HS-5 (cell line): ENCODE results near the gene DNAJC12.
"Not testable (repeated sequence)": the region's sequence is repeated elsewhere in the genome, so short reads cannot be mapped to it uniquely, and the experiment has no call there.

Experiments used
- DNase-seq: peaks from one replicate; pipeline ENCODE4 v3.0.0-alpha.2; 2012; ENCODE audit warnings: low read depth

Gene DNAJC12

GRCh38 chr10:67837541-67838314 lies at the start of gene DNAJC12:
DNAJC12 (minus strand) TSS chr10:67838188; CDS start chr10:67838011, 177 bp downstream.
- DNase-seq, result no peak

- peak; percentile 22 for DNase-seq
These were observed 47.1 kb upstream of the DNAJC12 start for GRCh38 chr10:67884842-67885670.

- DNase-seq, result peak; percentile 65
These were observed 46.4 kb upstream of the DNAJC12 start, which contains the start of gene SIRT1 for GRCh38 chr10:67884313-67884841. SIRT1 (plus strand) TSS chr10:67884656; CDS start chr10:67884722, 66 bp downstream.

DNA sequence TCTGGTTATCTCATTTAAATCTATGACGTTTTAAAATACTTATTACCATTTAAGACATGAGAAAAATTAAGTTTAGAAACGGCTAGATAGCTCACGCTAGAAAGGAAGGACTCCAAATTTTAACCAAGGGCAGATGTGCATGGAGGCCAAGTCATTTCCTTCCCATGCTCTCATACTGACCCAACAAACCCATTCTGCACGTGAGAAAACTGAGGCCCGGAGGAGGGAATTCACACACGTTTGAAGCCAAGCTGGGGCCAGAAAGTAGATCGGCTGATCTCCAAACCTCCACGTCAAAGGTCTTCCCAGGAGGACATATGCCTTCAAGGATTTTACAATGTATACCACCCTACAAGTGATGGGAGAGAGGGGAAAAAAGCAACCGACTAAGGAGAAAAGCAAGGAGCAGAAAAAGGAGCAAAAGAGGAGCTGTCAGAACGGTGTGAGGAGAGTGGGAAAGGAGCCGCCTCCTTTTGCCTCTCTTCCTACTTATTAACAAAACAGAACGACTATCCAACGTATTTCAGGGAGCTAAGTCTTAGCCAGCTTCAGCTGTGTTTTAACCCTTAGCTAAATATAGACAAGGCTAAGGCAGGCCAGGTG lies 45.8 kb upstream of the DNAJC12 start:
- DNase-seq, result no peak

GRCh38 chr10:67878133-67878532 lies 40.1 kb upstream of the DNAJC12 start:
- no peak for DNase-seq

GRCh38 chr10:67877421-67877820 lies 39.4 kb upstream of the DNAJC12 start:
- not testable (repeated sequence) for DNase-seq

- no peak for DNase-seq
These were observed 37.6 kb upstream of the DNAJC12 start for GRCh38 chr10:67875340-67876238.

GRCh38 chr10:67869996-67870395 lies 32.0 kb upstream of the DNAJC12 start:
- DNase-seq, result no peak

- DNase-seq, result no peak
These were observed 30.1 kb upstream of the DNAJC12 start for GRCh38 chr10:67868132-67868531.

DNA sequence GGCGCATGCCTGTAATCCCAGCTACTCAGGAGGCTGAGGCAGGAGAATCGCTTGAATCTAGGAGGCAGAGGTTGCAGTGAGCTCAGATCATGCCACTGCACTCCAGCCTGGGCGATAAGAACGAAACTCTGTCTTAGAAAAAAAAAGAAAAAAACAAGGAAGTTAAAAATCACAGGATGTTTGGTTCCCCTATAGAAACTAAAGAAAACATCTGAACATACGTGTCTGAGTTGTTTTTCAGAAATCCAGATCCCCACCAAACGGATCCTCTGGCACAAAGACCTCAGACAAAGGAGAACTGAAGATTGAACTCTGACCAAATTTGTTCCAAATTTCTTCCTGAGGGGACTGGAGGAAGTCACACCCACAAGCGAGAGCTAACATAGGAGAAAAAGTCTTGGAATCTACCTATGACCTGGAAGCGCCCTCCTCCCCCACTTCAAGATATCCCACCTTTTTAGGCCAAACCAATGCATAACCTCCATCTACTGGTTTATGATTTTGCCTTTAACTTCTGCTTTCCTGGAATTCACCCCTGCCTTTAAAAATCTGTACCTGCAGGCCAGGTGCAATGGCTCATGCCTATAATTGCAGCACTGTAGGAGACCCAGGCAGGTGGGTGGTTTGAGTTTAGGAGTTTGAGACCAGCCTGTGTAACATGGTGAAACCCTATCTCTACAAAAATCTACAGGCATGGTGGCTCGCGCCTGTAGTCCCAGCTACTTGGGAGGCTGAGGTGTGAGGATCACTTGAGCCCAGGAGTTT lies 26.8 kb upstream of the DNAJC12 start:
- DNase-seq, result no peak

GRCh38 chr10:67863094-67863493 lies 25.1 kb upstream of the DNAJC12 start:
- no peak for DNase-seq

DNA sequence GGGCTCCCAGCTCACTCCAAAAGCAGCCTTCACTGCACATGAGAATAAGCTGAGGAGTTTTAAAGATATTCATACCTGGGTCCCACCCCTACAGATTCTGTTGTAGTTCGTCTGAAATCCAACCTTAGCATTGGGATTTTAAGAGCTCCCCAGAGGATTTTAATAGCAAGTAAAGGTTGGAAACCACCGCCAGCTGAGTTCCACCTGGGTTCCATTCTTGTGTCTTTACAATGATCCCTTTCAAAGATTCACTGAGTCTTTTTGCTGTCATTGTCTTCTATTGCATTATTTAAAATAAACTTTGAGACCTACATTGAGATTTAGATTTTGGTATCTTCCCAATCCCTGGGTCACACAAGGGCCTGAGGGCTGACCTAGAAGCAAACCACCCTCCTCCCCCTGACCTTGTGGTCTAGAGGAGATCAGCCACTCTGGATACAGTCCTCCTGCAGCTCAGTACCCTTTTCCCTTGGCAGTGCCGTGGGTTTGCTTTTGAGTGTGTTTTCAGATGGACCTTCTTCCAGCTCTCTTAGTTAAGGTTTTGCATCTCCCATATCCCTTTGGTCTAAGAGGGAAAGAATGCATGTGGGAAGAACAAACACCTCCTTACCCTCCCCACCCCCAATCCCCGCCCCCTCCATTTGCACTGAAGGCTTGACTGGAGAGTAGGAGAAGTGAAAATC lies 23.9 kb upstream of the DNAJC12 start:
- DNase-seq, result no peak

GRCh38 chr10:67858971-67859370 lies 21.0 kb upstream of the DNAJC12 start:
- DNase-seq, result no peak

- DNase-seq, result no peak
These were observed 15.5 kb upstream of the DNAJC12 start for GRCh38 chr10:67853512-67853911.

DNA sequence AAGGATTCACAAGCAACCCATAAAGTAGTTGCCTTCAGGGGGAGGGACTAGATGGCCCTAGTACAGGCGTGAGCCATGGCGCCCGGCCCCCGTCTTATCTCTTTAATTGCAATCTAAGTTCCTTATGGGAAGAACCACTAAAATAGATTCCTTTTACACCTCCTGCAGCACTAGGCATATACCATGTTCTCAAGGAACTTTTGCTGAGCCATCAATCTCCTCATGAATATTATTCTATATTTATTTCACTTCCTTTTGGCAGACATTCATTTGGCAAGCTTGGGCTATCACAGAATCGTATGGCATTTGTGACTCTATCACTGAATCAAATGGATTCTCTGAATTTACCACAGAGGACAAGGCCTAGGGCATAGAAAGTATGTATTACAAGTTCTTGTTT lies 14.8 kb upstream of the DNAJC12 start:
- DNase-seq, result no peak

DNA sequence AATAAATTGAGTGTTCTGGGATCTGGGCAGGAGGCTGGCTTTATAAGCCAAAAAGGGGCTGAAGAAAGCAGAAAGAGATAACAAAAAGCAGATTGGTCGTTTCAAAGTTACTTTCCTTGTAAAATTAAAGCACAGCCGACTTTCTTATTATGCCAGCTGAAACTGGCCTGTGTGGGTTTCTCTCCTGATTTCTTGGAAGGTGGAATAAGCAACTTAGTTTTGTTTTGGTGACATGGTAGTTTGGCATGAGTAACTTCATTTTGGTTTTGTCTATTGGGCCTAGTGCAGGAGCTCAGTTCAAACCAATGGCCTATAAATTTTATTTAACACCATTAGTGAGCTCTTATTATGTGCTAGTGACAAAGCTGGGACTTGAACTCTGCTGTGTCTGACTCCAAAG lies 13.2 kb upstream of the DNAJC12 start:
- DNase-seq, result no peak

GRCh38 chr10:67849331-67850011 lies 11.5 kb upstream of the DNAJC12 start:
- peak; percentile 65 for DNase-seq

- no peak for DNase-seq
These were observed 5.3 kb upstream of the DNAJC12 start for GRCh38 chr10:67843284-67843683.

GRCh38 chr10:67841737-67842136 lies 3.7 kb upstream of the DNAJC12 start:
- DNase-seq, result no peak
